GM21447 (cell line): ENCODE results near the gene TBX1.

ENCODE experiments used
- ATAC-seq: cut with Tn5 transposase; IDR thresholded peaks from one replicate; pipeline ENCODE4 v1.9.1; 2021; ENCODE audit not compliant: unreplicated experiment

TBX1 gene

DNA sequence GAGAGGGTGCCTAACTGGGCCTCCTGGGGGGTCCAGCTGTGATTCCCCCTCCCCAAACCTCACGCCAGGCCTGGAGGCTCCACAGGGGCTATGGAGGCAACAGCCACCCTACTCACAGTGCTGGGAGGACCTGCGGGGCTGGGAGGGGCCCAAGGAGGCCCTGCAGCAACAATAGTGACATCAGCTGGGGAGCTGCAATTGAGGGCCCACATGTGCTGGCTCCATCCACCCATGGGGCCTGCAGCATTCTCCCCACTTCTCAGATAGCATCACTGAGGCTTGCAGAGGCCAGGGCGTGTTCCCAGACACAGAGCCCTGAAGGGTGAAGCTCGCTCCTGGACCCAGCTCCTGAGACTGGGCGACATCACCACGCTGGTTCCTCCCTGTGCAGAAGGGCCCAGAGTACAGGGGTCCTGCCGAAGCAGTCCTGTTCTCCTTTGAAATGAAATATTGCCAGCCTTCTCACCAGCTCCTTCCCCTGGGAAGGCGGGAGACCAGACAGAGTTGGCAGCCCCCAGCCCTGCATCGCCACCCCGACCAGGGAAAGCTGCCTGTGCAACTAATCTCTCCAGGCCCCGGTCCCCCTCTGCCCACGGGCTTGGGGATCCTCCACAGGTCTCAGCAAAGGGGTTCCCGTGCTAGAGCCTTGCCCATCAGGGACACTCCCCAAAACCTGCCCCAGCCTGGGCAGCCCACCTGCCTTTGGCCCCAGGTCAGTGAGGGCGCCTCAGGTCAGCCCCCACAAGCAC lies 8.9 kb upstream of the TBX1 start:
- no peak for ATAC-seq

- ATAC-seq: no peak
Observed at GRCh38 chr22:19753090-19753842, 7.3 kb upstream of the TBX1 start.

- no peak for ATAC-seq
Observed at GRCh38 chr22:19753996-19754700, 6.4 kb upstream of the TBX1 start.

DNA sequence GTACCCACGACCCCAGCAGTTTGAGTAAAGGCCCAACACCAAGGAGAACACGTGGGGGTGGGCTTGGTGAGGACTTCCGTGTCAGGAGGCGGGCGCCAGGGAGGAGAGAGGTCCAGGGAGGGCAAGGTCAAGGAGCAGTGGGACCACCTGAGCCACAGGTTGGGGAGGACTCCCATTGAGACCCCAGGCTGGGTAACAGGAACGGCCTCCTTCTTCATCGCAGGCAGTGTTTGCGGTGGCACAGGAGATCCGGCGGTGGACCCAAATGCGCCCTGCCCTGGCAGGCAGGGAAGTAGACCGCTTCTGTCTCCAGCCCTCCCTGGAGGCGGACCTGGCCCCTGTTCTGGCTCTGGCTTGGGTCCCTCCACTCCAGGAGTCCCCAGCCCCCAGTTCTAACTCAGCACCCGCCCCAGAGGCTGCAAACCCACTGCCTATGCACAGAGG lies 5.9 kb upstream of the TBX1 start:
- ATAC-seq: no peak

DNA sequence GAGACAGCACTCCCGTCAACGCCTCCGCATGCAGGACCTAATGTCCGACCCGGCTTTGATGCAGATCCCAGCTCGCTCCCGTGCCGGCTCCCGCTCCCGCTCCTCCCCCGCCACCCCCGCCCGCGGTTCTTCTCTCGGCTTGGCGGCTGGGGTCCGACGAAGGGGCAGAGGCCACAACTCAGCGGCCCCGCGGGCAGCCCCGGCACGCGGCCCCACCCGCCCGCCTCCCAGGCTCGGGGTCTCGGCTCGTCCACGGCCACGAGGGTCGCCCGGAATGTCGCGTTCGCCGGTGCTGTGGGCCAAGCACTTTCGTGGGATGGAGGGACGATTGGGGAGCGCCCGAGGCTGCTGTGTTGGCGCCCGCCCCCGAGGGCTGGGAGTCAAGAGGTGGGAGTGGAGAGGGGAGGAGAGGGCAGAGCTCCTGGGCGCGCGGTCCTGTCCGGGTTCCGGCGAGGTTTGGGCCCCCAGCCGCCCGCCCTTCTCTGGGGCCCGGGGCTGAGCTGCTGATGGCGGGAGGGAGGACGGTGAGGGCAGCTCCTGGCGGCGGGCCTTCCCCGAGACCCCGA lies 5.3 kb upstream of the TBX1 start:
- no peak for ATAC-seq

- no peak for ATAC-seq
Observed at GRCh38 chr22:19755722-19756287, 4.8 kb upstream of the TBX1 start.

DNA sequence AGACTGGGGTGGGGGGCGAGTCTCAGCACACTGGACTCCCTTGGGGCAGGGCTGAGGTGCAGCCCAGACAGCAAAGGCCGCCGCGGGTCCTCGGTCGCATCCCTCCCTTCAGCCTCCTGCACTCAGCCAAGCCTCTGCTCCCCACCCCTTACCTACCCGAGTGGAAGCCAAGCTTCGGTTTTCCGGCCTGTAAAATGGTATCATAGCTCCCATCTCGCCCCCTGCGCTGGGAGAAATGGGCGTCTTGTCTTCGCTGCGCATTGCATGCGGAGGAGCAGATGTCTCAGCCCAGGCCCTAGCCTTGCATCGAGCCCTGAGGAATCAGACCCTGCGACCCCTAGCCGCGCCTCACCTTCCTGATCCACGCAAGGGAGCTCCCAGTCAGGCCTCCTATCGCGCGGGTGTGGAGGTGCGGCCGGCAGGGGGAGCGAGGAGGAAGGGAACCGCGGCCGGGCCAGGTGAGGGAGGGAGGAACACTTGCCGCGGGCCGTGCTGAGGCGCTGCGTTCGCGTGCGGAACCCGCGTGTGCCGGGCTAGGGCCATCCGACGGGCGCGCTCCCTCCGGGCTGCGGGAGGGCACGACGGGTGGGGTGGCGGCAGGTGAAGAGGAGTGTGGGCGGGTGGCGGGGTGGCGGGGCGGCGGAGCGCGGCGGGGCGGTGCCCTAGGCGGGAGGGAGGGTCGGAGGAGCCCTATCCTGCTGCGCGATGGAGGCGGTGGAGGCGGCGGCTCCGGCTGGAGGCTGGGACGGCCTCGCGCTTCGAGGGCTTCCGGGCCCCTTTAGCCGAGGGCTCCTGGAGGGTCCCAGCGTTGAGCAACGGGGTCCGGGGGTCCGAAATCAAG lies 4.1 kb upstream of the TBX1 start:
- ATAC-seq: no peak

DNA sequence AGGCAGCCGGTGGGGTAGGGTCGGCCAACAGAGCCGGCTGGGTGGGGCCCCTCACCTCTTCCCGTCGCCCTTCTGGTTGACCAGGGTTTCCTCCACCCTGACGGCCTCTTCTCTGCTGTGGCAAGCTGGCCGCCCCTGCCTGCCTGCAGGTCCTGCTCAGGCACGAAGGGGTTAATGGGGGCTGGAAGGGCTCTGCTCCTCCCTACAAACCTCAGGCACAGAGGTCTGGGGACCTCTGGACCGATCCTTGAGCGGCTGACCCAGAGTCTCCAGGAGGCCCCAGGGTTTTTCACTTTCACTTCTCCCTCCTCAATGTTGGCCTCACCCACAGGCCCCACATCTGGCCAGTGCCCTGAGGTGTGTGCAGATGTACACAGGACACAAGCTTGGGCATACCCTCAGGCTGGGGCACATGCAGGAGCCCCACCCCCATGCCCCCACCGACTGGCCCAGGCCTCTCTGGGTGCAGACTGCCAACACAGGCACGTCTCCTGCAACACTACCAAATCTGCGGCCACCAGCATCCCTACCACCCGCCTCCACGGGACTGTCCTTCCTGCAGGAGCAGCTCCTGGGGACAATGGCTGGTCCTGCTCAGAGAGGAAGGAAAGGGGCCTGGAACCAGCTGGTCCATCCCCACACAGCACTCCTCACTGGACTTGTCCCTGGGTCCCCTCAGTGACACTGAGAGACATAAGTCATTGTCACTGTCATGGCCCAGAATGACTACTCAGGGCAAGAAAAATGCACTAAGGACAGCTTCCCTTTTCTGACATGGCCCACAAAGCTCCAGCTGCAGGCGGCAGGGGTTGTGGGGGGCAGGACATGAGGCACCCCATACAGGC lies 3.2 kb upstream of the TBX1 start:
- no peak for ATAC-seq

- ATAC-seq: no peak
Observed at GRCh38 chr22:19757985-19758895, 2.3 kb upstream of the TBX1 start.

GRCh38 chr22:19758896-19759426 lies 1.6 kb upstream of the TBX1 start:
- ATAC-seq: no peak

DNA sequence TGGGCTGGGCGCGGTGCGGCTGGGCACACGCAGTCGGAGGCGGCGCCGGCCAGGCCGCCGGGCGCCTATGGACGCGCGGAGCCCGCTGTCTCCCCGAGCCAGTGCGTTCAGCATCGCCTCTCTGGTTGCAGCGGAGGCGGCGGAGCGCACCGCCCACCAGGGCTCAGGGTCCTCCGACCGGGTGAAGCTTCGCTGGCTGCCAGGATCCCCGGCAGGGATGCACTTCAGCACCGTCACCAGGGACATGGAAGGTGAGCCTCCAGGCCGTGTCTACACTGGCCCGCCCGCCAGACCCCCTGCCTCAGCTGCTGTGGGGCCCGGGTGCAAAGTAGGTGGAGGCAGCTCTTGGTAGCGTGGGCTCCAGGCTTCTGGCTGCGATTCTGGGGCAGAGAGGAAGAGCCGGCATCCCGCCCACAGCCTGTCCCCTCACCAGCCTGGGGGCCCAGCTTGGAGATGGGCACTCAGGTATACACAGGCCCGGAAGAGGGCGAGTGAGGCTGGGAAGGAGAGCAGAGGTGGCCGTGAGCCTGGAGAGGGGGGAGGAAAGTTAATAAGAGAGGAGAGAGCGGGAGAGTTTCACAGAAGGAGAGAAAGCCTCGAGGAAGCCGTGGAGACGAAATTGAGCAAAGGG lies 1.0 kb upstream of the TBX1 start:
- ATAC-seq: no peak

GRCh38 chr22:19760951-19761724 lies 560 bp downstream of the TBX1 start:
- no peak for ATAC-seq

GRCh38 chr22:19761725-19762567 lies 1.4 kb downstream of the TBX1 start:
- no peak for ATAC-seq

- no peak for ATAC-seq
Observed at GRCh38 chr22:19762568-19763457, 2.2 kb downstream of the TBX1 start.
